Superior temporal gyrus (tissue), 1 donor: ENCODE data around the gene CEP131.

Experiments used
- DNase-seq: peaks from one replicate; pipeline ENCODE4 v3.0.0-alpha.2; 2016; ENCODE audit errors: extremely low spot score

Gene CEP131

GRCh38 chr17:81223762-81224130 lies 981 bp upstream of the CEP131 start:
- peak; percentile 20 for DNase-seq

- no peak for DNase-seq
Observed at GRCh38 chr17:81222620-81222905, 202 bp downstream of the CEP131 start.

- no peak for DNase-seq
Observed at GRCh38 chr17:81221842-81222619, 734 bp downstream of the CEP131 start.

GRCh38 chr17:81221371-81221841 lies 1.4 kb downstream of the CEP131 start:
- no peak for DNase-seq

DNA sequence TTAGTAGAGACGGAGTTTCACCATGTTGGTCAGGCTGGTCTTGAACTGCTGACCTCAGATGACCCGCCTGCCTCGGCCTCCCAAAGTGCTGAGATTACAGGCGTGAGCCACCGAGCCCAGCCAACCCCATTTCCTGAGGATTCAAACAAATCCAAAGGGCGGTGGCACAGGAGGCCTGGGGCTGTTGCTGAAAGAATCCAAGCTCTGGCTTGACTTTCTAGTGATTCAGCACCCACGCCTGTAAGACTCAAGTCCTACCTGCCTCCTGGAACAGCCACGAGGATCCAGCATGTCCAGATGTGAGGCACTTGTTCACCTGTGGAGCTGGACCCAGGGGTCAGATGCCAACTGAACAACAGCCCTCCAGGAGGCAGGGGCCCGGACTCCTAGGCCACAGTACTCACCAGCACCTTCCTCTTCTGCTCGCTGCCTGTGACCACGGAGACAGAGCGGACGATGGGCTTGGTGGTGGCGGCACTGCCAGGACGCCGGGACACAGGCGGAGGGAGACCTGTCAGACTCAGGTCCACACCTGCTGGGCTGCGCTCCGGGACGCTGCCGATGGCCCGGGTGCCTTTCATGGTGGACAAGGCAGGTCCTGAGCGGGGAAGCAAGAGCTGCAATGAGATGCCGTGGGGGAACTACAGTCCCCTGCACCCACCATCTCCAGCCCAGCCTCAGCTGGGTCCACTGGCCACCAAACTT lies 3.1 kb downstream of the CEP131 start:
- no peak for DNase-seq

- no peak for DNase-seq
Observed at GRCh38 chr17:81218991-81219390, 3.8 kb downstream of the CEP131 start.

GRCh38 chr17:81218459-81218858 lies 4.3 kb downstream of the CEP131 start:
- DNase-seq: no peak

DNA sequence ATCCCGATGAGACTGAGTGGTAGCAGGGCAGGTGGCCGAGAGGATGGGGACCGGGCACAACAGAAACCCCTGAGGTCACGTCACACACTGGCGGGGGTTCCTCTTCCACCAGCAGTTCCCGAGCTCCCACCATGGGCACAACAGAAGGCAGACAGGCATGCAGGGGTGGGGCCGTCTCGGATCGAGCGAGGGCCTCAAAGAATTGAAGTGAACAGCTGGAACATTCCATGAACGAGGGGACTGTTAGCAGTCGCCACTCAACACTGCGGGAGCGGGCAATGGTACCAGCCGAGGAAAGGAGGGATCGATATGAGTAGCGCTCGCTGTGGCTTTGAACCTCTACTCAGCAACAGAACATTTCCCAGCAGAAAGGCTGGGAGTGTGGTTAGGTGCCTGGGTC lies 5.3 kb downstream of the CEP131 start:
- no peak for DNase-seq

DNA sequence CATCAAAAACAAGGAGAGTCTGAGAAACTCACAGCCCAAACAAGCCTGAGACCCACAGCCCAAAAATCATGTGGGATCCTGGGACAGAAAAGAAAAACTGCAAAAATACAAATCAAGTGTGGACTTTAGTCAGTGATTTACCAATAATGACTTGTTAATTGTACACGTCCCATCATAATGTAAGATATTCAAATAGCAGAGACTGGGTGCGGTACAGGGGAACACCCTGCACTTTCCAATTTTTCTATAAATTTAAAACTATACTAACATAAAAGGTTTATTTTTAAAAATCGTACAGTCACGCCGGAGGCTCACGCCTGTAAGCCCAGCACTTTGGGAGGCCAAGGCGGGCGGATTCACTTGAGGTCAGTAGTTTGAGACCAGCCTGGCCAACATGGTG lies 8.8 kb downstream of the CEP131 start:
- no peak for DNase-seq

DNA sequence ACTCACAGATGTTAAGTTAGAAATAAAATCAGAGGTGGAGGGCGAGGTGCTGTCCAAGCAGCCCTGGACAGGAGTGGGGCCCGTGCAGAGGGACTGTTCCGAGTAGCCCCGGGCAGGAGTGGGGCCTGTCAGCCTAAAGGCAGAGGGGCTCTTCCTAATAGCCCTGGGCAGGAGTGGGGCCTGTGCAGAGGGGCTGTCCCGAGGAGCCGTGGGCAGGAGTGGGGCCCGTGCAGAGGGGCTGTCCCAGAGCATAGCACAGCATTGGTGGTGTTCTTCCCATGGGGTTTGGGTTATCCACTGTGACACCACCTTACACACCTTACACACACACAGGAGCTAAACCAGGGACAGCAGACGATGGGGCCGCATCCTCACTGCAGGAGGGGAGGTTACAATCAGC lies 10.4 kb downstream of the CEP131 start:
- no peak for DNase-seq

DNA sequence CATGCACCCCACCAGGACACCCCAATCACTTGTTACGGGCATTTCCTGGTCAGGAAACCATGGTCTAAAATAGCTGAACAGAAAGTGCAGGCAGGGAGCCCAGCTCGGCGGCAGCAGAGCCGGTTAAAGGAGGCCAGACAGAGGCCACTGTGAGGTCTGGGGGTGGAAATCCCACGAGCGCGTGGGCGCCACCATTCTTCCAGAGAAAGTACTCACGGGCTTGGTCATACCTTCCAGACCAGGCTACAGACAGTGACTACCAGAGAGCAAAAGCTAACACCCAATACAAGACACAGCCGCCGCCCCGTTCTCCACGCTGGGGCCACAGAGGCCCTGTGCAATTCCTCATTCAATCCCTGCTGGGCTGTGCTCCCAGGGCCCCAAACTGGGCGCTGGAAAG lies 11.9 kb downstream of the CEP131 start:
- DNase-seq: no peak

- no peak for DNase-seq
Observed at GRCh38 chr17:81210466-81210865, 12.3 kb downstream of the CEP131 start.

- no peak for DNase-seq
Observed at GRCh38 chr17:81209141-81209540, 13.6 kb downstream of the CEP131 start.

DNA sequence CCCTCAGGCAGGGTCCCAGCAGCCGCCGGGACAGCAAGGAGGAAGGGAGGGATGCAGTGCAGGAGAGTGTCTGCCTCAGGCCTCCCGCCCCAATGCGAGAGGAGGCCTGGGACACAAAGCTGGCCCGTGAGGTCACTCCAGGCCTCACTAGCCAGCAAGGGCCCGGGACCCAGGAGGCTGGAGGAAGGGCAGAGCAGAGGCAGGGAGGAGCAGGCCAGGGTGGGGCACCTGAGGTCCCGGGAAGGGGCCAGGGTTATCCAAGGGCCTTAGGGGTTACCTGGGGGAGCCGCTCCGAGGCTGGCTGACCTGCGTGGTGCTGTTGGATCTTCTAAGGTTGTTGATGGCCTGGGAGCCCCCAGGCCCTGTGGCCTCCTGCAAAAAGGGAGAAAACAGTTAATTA lies 14.1 kb downstream of the CEP131 start:
- no peak for DNase-seq

- DNase-seq: no peak
Observed at GRCh38 chr17:81207610-81208581, 14.9 kb downstream of the CEP131 start.

DNA sequence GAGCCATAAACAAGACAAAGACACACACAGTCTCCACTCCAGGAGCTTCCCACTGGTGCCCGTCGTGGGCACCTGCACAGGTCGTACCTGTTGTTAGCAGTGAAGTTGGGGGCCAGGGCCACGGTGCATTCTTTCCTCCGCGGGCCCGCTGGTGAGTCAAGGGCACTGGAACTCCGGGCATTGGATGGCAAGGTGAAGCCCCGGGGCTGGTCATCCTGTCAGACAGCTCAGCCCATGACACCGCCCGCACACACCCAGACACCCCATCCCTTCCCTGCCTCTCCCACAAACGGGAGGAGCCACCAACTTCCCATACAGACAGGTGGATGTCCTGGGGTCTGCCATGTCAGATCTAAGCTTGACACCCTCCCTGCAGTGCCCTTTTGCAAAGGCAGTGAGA lies 16.1 kb downstream of the CEP131 start:
- no peak for DNase-seq

GRCh38 chr17:81206166-81206565 lies 16.6 kb downstream of the CEP131 start:
- no peak for DNase-seq

DNA sequence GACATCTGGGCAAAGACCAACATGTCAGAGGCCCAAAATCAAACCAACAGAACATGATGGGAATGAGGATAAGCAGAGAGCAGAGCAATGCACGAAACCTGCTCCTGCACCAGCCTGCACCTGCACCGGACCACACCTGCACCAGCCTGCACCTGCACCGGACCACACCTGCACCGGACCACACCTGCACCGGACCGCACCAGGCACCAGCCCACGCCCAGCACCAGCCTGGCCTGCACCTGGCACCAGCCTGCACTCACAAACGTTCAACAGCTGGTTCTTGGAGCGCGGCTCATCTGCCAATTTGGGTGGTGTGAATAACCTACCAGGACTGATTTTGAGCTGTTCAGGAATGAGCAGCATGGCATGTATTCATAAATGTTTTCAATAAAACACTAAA lies 18.2 kb downstream of the CEP131 start:
- no peak for DNase-seq

- DNase-seq: no peak
Observed at GRCh38 chr17:81203136-81203535, 19.6 kb downstream of the CEP131 start.

DNA sequence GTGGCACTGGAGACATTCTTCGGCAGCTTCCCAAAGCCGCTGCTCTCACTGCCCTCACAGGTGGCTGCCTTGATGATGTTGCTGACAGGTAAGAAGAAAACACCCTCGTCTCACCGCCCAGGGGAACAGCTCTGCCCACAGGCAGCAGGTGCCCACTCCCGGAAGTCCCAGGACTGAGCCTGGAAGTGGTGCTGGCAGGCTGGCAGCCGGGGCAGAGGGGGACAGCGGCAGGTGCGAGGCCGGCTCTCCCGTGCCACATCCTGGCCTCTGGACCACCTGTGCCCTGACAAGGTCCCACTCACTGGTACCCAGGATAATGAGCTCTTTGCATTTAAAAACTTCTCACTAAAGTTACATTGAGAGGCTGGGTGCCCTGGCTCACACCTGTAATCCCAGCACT lies 20.4 kb downstream of the CEP131 start:
- DNase-seq: no peak

DNA sequence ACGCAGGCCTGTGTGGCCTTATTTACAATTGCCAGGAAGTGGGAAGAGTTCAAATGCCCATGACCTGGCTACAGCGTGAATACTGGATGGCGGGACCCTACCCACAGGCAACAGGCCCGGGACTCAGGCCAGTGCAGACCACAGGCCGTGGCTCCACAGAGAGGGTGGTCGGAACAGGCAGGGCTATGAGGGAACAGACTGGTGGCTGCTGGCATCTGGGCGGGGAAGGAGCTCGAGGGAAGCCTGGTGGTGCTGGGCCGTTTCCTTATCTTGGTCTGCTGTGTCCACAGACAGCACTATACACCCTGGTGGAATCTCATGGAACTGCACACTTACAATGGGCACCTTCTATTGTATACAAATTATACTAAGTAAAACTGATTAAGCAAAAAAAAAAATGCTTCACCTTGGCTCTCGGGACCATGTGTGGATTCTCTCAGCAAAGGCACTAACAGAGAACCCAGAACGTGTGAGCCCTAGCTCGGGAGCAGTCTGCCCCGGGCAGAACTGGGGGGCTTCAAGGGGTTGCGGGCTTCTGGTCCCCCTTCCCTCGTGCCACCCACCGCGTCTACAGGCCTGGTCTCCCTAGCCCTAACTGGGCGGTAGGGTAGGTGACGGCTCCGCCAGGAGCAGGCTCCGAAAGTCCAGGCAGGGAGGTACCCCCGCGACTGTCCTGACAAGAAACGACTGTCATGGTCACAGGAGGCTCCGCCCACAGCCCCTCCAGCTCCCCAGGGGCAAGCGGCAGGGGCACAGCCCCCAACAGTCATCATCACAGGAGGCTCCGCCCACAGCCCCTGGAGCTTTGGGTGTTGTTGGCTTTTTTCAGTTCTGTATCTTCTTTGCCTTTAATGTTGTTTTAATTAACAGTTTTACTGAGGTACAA lies 21.8 kb downstream of the CEP131 start:
- DNase-seq: peak; percentile 90
